ENCODE data around the gene UBR3.
"Not testable (repeated sequence)": the region's sequence is repeated elsewhere in the genome, so short reads cannot be mapped to it uniquely, and the experiment has no call there.

Gene UBR3

DNA sequence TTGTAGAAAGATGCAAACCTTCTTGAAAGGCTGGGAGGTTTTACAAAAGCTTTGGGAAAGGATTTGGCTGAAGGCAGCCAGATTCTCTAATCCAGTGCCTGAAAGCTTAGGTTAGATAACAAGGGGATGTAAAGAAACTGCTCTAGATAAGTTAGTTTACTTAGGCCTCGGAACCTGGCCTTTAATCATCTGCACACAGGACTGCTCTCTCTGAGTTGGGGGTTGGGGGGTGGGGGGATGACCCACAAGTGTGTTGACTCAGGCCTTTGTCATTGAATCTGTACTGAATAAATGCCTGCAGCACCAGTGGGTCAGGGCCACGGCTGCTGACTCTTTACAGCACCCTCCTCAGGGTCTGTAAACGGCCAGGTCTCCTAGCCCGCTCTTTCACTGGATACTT, 292.1 kb downstream of the UBR3 start:
- not testable (repeated sequence) for DNase-seq

- DNase-seq: no peak
Measured at GRCh38 chr2:170121689-170122088, 294.4 kb downstream of the UBR3 start.

GRCh38 chr2:170122883-170123547, 295.8 kb downstream of the UBR3 start:
- no peak for DNase-seq

- DNase-seq: no peak
Measured at GRCh38 chr2:170123593-170123992, 296.3 kb downstream of the UBR3 start.

DNA sequence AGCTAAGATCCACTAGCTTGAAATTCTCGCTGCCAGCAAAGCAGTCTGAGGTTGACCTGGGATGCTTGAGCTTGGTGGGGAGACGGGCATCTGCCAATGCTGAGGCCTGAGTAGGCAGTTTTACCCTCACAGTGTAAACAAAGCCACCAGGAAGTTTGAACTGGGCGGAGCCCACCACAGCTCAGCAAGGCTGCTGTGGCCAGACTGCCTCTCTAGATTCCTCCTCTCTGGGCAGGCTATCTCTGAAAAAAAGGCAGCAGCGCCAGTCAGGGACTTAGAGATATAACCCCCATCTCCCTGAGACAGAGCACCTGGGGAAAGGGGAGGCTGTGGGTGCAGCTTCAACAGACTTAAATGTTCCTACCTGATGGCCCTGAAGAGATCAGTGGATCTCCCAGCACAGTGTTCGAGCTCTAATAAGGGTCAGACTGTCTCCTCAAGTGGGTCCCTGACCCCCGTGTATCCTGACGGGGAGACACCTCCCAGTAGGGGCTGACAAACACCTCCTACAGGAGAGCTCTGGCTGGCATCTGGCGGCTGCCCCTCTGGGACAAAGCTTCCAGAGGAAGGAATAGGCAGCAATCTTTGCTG, 299.0 kb downstream of the UBR3 start:
- not testable (repeated sequence) for DNase-seq
